Vagina (tissue), 2 donors: ENCODE results near the gene KRTAP16-1.
"Not testable (repeated sequence)": the region's sequence is repeated elsewhere in the genome, so short reads cannot be mapped to it uniquely, and the experiment has no call there.

ENCODE experiments used
- POLR2A ChIP-seq, 2 donors: fragments of 450-650 bp; IDR thresholded peaks; one replicate each; pipeline ENCODE4 v1.6.1; 2017; ENCODE audit warnings: antibody characterized with exemption in 2 of 2, mild to moderate bottlenecking in 2 of 2, moderate library complexity in 2 of 2
- POLR2AphosphoS5 ChIP-seq, 2 donors: sonication (generic); formaldehyde crosslinking; IDR thresholded peaks; one replicate each; pipeline ENCODE4 v1.9.0; 2017; ENCODE audit warnings: antibody characterized with exemption in 2 of 2, mild to moderate bottlenecking in 2 of 2, low read depth in 1 of 2; ENCODE audit not compliant: insufficient read depth in 1 of 2
- TF ChIP-seq, protein P1 (sequence below), 3 experiments: fragments of 450-650 bp in 2 of 3; fragments of 200-600 bp in 1 of 3; sonication (generic) in 1 of 3; IDR thresholded peaks; one replicate each; pipeline ENCODE4 v1.5.1; 2017 to 2019; ENCODE audit warnings: antibody characterized with exemption in 3 of 3, mild to moderate bottlenecking in 2 of 3, moderate library complexity in 2 of 3

DNA sequence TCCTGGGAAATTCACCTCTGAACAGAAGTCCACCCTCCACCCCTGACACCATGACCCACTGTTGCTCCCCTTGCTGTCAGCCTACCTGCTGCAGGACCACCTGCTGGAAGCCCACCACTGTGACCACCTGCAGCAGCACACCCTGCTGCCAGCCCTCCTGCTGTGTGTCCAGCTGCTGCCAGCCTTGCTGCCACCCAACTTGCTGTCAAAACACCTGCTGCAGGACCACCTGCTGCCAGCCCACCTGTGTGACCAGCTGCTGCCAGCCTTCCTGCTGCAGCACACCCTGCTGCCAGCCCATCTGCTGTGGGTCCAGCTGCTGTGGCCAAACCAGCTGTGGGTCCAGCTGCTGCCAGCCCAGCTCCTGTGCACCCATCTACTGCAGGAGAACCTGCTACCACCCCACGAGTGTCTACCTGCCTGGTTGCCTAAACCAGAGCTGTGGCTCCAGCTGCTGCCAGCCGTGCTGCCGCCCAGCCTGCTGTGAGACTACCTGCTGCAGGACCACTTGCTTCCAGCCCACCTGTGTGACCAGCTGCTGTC lies 33.4 kb downstream of the KRTAP16-1 start, which contains the start of gene KRTAP9-7:
- TF ChIP-seq, protein P1, sequence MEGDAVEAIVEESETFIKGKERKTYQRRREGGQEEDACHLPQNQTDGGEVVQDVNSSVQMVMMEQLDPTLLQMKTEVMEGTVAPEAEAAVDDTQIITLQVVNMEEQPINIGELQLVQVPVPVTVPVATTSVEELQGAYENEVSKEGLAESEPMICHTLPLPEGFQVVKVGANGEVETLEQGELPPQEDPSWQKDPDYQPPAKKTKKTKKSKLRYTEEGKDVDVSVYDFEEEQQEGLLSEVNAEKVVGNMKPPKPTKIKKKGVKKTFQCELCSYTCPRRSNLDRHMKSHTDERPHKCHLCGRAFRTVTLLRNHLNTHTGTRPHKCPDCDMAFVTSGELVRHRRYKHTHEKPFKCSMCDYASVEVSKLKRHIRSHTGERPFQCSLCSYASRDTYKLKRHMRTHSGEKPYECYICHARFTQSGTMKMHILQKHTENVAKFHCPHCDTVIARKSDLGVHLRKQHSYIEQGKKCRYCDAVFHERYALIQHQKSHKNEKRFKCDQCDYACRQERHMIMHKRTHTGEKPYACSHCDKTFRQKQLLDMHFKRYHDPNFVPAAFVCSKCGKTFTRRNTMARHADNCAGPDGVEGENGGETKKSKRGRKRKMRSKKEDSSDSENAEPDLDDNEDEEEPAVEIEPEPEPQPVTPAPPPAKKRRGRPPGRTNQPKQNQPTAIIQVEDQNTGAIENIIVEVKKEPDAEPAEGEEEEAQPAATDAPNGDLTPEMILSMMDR (IDR thresholded peaks at IDR 0.05), result not testable (repeated sequence)
- not testable (repeated sequence) for TF ChIP-seq POLR2AphosphoS5 (IDR thresholded peaks at IDR 0.05; ENCODE audit: insufficient read depth in 1 of 2, low read depth in 1 of 2); POLR2A (IDR thresholded peaks at IDR 0.05)
